Measurements from ENCODE around the gene IDE. TPM values are rescaled to one million over a fixed set of nuclear protein-coding genes. Genes with fewer than 3 reads are reported as not detected.
A peak's percentile ranks its signal among the peaks of the same experiment; 100 is the strongest.

IDE gene
- total RNA-seq, 1 donor from 2014 or later: 50.2 TPM

DNA sequence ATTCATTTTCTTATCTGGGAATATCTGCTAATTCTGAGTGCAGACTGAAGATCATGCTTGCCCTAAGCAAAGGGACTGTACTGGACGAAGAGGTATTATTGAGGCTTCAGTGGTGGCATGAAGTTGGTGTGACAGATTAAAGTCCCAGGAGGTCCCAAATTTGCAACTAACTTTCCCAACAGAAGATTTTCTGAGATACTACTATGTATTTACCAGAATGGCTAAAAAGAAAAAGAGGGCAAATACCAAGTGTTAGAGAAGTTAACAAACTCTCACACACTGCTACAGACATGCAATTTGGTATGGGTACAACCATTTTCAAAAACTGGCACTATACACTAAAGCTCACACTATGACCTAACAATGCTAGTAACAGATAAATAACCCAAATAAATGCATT, 28.3 kb downstream of the IDE start:
- DNase-seq: no peak
- no peak overlapping the region for H3K27ac Mint-ChIP-seq
- intact Hi-C loops (cut with micrococcal nuclease): no loop called here
- no peak overlapping the region for H3K4me3 Mint-ChIP-seq
- peaks cover 10% of the 10 kb centered on the region for H3K36me3 Mint-ChIP-seq (ENCODE audit: low read depth)
- H3K27me3 Mint-ChIP-seq: no peaks in the 10 kb centered on the region
- H3K4me1 Mint-ChIP-seq: peaks cover 21% of the 10 kb centered on the region
- H3K9me3 Mint-ChIP-seq: no peaks in the 10 kb centered on the region

DNA sequence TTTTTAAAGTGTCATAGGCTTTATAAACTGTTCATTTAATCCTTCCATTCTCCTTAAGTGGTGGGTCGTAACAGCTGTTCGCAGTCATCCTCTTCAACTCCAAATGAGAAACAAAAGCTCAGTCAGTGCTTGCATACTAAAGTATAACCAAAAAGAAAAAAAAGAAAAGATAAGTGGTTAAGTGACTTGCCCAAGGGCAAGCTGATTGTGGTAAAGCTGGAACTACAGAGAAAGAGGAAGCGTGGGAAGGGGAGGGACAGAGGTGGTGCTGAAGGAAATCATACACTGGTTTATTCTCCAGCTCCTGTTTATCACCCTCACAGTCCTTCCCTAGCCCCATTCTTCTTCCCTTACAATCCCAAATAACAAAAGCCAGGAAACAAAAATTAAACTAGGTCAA, 29.6 kb downstream of the IDE start:
- intact Hi-C loops (cut with micrococcal nuclease): no loop called here
- peaks cover 23% of the 10 kb centered on the region for H3K4me1 Mint-ChIP-seq
- H3K9me3 Mint-ChIP-seq: no peaks in the 10 kb centered on the region
- peaks cover 9% of the 10 kb centered on the region for H3K36me3 Mint-ChIP-seq (ENCODE audit: low read depth)
- no peak overlapping the region for H3K27ac Mint-ChIP-seq
- H3K4me3 Mint-ChIP-seq: no peak overlapping the region
- DNase-seq: peak; percentile 68
- no peaks in the 10 kb centered on the region for H3K27me3 Mint-ChIP-seq

DNA sequence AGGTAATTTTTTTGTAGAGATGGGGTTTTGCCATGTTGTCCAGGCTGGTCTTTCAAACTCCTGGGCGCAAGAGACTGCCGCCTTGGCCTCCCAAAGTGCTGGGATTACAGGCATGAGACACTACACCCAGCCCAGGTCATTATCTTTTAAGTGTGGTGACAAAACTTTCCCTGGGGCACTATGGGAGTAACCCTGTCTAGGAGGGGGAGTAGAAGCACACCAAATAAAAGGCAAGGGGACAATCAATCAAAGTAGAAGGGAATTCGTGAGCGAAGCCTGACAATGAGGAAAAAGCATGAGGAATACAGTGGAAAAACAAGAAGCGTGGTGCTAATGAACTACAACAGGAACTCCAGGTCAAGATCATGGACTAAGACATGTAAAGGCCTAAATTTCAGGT, 31.4 kb downstream of the IDE start:
- Mint-ChIP-seq H3K4me1 (peaks cover 31% of the 10 kb centered on the region), H3K9me3 (no peaks in the 10 kb centered on the region), H3K36me3 (ENCODE audit: low read depth) (peaks cover 6% of the 10 kb centered on the region), H3K4me3 (no peak overlapping the region), H3K27ac (no peak overlapping the region), H3K27me3 (no peaks in the 10 kb centered on the region)
- intact Hi-C loops (cut with micrococcal nuclease): no loop called here
- no peak for DNase-seq

- H3K36me3 Mint-ChIP-seq (ENCODE audit: low read depth): peaks cover 6% of the 10 kb centered on the region
- no peaks in the 10 kb centered on the region for H3K27me3 Mint-ChIP-seq
- intact Hi-C loops (cut with micrococcal nuclease): no loop called here
- H3K9me3 Mint-ChIP-seq: no peaks in the 10 kb centered on the region
- no peak for DNase-seq
- H3K4me1 Mint-ChIP-seq: peaks cover 31% of the 10 kb centered on the region
- H3K27ac Mint-ChIP-seq: no peak overlapping the region
- H3K4me3 Mint-ChIP-seq: no peak overlapping the region
These were observed 32.3 kb downstream of the IDE start for GRCh38 chr10:92541583-92541982.

GRCh38 chr10:92538231-92538958, 35.5 kb downstream of the IDE start:
- no peak overlapping the region for H3K27ac Mint-ChIP-seq
- no peak for DNase-seq
- no peaks in the 10 kb centered on the region for H3K9me3 Mint-ChIP-seq
- peaks cover 15% of the 10 kb centered on the region for H3K4me1 Mint-ChIP-seq
- intact Hi-C loops (cut with micrococcal nuclease): no loop called here
- H3K27me3 Mint-ChIP-seq: no peaks in the 10 kb centered on the region
- no peak overlapping the region for H3K4me3 Mint-ChIP-seq
- H3K36me3 Mint-ChIP-seq (ENCODE audit: low read depth): peaks cover 9% of the 10 kb centered on the region

DNA sequence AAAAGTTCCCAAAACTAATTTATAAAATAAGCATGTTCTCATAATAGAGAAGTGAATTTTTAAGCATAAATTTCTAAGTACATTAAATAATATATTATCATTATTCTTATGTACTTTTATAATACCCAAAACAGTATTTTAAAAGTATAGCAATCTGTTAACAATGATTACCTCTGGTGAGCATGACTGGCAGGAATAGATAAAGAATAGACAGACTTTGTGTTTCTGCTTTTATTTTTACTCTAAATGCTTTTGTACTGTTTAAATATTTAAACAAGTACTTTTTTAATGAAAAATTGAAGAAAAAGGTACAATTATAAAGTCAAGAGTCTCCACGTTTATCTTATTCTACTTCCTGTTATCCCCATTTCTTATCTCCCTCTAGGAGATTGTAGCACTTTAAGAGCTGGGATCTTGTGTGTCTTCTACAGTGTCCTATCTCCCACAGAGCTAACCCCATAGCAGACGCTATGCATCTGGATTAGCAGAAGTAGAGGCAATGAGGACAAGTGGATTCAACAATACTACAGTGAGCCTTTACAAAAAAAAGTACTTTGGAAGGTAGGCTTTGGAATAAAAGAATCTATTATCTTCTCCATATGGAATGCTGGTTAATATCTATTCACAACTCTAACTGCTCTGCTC, 42.9 kb downstream of the IDE start:
- no peak for DNase-seq
- intact Hi-C loops (cut with micrococcal nuclease): no loop called here
- H3K27me3 Mint-ChIP-seq: no peaks in the 10 kb centered on the region

GRCh38 chr10:92530421-92530820, 43.5 kb downstream of the IDE start:
- H3K27me3 Mint-ChIP-seq: no peaks in the 10 kb centered on the region

More for the DNA sequence above, 42.9 kb downstream of the IDE start:
- Mint-ChIP-seq H3K4me3 (no peak overlapping the region), H3K4me1 (no peaks in the 10 kb centered on the region), H3K27ac (no peak overlapping the region), H3K9me3 (no peaks in the 10 kb centered on the region), H3K36me3 (ENCODE audit: low read depth) (peaks cover 28% of the 10 kb centered on the region)

GRCh38 chr10:92527716-92528115, 46.2 kb downstream of the IDE start:
- H3K27ac Mint-ChIP-seq: no peak overlapping the region
- H3K4me1 Mint-ChIP-seq: no peaks in the 10 kb centered on the region
- H3K27me3 Mint-ChIP-seq: no peaks in the 10 kb centered on the region
- peaks cover 21% of the 10 kb centered on the region for H3K36me3 Mint-ChIP-seq (ENCODE audit: low read depth)
- no peaks in the 10 kb centered on the region for H3K9me3 Mint-ChIP-seq
- no peak for DNase-seq
- intact Hi-C loops (cut with micrococcal nuclease): no loop called here
- H3K4me3 Mint-ChIP-seq: no peak overlapping the region

More at GRCh38 chr10:92530421-92530820, 43.5 kb downstream of the IDE start:
- no peak for DNase-seq
- Mint-ChIP-seq H3K4me3 (no peak overlapping the region), H3K9me3 (no peaks in the 10 kb centered on the region), H3K27ac (no peak overlapping the region), H3K4me1 (no peaks in the 10 kb centered on the region), H3K36me3 (ENCODE audit: low read depth) (peaks cover 26% of the 10 kb centered on the region)
- intact Hi-C loops (cut with micrococcal nuclease): no loop called here

- Mint-ChIP-seq H3K27ac (no peak overlapping the region), H3K36me3 (ENCODE audit: low read depth) (peaks cover 9% of the 10 kb centered on the region), H3K4me3 (no peak overlapping the region), H3K4me1 (no peaks in the 10 kb centered on the region), H3K9me3 (no peaks in the 10 kb centered on the region), H3K27me3 (no peaks in the 10 kb centered on the region)
- intact Hi-C loops (cut with micrococcal nuclease): no loop called here
- DNase-seq: no peak
These were observed 50.3 kb downstream of the IDE start for GRCh38 chr10:92523639-92524038.

- H3K27ac Mint-ChIP-seq: no peak overlapping the region
- H3K4me3 Mint-ChIP-seq: no peak overlapping the region
- peaks cover 4% of the 10 kb centered on the region for H3K4me1 Mint-ChIP-seq
- H3K36me3 Mint-ChIP-seq (ENCODE audit: low read depth): peaks cover 7% of the 10 kb centered on the region
- intact Hi-C loops (cut with micrococcal nuclease): loop anchor here (1.0 to 5.0 kb wide), 2 partner anchors 57 to 75 kb away; partner anchors contain the start of genes IDE and KIF11
- H3K9me3 Mint-ChIP-seq: no peaks in the 10 kb centered on the region
- peak; percentile 89 for DNase-seq
- H3K27me3 Mint-ChIP-seq: no peaks in the 10 kb centered on the region
These were observed 56.7 kb downstream of the IDE start for GRCh38 chr10:92517034-92517655.

- Mint-ChIP-seq H3K36me3 (ENCODE audit: low read depth) (peaks cover 30% of the 10 kb centered on the region), H3K9me3 (no peaks in the 10 kb centered on the region), H3K27ac (no peak overlapping the region), H3K27me3 (no peaks in the 10 kb centered on the region), H3K4me3 (no peak overlapping the region), H3K4me1 (no peaks in the 10 kb centered on the region)
- DNase-seq: no peak
- intact Hi-C loops (cut with micrococcal nuclease): no loop called here
These were observed 65.0 kb downstream of the IDE start for GRCh38 chr10:92508866-92509265.

DNA sequence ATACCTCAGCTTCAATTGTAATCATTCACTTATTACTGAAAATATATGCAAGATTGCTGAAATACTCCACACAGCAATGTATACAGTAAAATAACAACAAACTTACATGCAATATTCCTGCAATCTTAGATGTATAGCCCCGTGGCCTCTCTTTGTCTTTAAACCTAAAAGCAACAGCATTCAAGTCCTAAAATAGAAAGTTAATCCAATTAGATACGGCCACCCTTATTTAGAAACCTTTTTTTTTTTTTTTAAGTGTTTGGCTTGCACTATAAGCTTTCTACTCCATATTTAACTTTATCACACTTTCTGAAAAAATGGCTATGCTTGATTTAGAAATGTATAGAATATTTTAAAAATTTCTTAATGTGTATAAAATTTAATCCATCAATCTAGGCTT, 67.6 kb downstream of the IDE start:
- Mint-ChIP-seq H3K27me3 (no peaks in the 10 kb centered on the region), H3K27ac (no peak overlapping the region), H3K4me1 (no peaks in the 10 kb centered on the region), H3K4me3 (no peak overlapping the region), H3K9me3 (no peaks in the 10 kb centered on the region), H3K36me3 (ENCODE audit: low read depth) (peaks cover 27% of the 10 kb centered on the region)
- DNase-seq: no peak
- intact Hi-C loops (cut with micrococcal nuclease): no loop called here

GRCh38 chr10:92505044-92505443, 68.8 kb downstream of the IDE start:
- Mint-ChIP-seq H3K4me3 (no peak overlapping the region), H3K9me3 (no peaks in the 10 kb centered on the region), H3K4me1 (no peaks in the 10 kb centered on the region)

DNA sequence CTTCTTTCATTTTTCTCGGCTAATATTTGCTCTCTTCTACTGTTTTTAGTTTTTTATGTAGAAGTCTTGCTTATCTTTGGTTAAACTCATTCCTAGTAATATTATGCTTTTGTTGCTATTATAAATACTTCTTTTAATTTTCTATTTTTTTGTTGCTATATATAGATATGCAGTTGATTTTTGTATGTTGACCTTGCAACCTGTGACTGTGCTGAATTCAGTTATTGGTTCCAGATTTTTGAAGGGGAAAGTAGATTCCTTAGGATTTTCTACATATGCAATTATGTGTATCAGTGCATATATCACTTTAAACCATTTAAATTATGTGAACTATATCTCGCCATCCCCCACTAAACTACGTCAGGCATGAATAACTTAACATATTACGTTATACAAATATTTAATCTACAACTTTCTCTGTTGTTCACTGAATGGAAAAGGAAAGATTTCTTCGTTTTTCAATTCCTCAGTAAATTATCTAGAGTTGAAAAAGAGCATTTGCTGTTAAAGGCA, 71.5 kb downstream of the IDE start:
- Mint-ChIP-seq H3K36me3 (ENCODE audit: low read depth) (peaks cover 27% of the 10 kb centered on the region), H3K9me3 (no peaks in the 10 kb centered on the region), H3K4me1 (no peaks in the 10 kb centered on the region), H3K27ac (no peak overlapping the region), H3K4me3 (no peak overlapping the region), H3K27me3 (no peaks in the 10 kb centered on the region)
- intact Hi-C loops (cut with micrococcal nuclease): no loop called here
- no peak for DNase-seq

More at GRCh38 chr10:92505044-92505443, 68.8 kb downstream of the IDE start:
- Mint-ChIP-seq H3K27me3 (no peaks in the 10 kb centered on the region), H3K36me3 (ENCODE audit: low read depth) (peaks cover 34% of the 10 kb centered on the region), H3K27ac (no peak overlapping the region)
- no peak for DNase-seq
- intact Hi-C loops (cut with micrococcal nuclease): no loop called here
